Bone marrow (tissue), 2 donors: ENCODE measurements around the gene C15orf61.

ENCODE experiments used
- DNase-seq, 2 donors: peaks; one replicate each; lab custom pipeline; 2025; lab: John Stamatoyannopoulos, UW

The C15orf61 gene

GRCh38 chr15:67521029-67521782 lies at the start of gene C15orf61:
TSS of gene C15orf61 (plus strand) at chr15:67521131. CDS start at chr15:67521249, 118 bp downstream.
- DNase-seq: peak; percentile 34 to 81

DNA sequence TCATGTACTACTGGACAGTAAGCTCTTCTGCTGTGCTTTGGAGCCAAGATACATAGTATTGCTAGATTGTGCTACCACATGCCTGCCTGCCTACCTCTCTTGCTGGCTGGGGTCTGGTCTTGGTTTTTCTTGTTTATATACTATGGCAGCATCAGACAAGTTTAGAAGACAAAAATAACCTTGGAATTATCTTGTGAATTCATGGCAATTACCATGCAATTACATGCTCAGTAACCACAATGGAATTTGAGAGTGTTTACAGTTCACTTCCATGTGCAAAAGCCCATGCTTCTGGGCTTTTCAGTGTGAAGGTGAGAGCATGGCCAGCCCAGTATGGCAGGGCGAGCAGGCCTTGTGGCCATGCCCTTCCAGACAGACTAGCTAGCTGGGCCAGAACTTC lies 48.0 kb upstream of the C15orf61 start:
- no peak for DNase-seq

GRCh38 chr15:67474405-67475110 lies 46.4 kb upstream of the C15orf61 start:
- no peak for DNase-seq

- DNase-seq: no peak
Observed at GRCh38 chr15:67479781-67480505, 41.0 kb upstream of the C15orf61 start.

GRCh38 chr15:67480741-67481140 lies 40.2 kb upstream of the C15orf61 start:
- DNase-seq: no peak

DNA sequence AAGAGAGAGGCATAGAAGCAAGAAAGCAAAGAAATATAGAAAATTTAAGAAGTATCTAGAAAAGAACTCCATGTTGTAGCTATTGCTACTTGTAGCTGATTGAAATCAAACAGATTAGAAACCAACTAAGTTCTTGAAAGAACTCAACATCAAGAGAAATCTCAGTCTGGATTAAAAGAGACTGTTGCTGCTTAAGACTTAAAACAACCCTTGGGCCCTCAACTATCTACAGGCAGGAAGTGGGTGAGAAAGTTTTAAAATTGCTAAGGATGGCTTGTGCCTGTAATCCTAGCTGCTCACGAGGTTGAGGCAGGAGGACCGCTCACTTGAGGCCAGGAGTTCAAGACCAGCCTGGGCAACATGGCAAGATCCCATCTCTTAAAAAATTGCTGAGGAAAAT lies 39.3 kb upstream of the C15orf61 start:
- DNase-seq: no peak

- no peak for DNase-seq
Observed at GRCh38 chr15:67495585-67495984, 25.3 kb upstream of the C15orf61 start.

DNA sequence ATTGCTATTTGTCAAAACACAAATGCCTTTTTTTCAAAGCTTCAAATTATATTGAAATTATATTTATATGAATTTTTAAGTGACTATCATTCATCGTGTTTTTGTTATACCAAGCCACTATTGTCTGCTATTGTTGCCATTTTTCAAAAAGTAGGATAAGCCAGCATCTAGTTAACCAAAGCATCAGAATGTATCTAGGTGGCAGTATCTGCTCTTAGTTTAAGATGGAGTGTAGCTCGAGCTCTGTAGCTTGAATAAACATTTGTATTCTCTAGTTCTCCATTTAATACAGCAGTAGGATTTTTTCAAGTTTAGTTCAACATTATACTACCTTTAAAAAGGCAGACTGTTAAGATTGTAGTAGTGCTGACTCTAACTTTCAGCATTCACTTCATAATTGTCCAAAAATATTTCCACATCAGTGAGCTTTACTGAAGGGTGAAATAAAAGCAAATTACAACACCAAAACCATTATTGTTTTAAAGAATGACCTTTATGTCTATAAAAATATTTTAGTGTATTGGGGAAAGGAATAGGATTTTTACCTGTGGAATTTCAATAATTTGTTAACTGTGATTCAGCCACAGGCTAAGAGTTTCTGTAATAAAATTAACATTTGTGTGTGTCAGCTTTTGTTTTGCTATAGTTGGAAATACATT lies 19.6 kb upstream of the C15orf61 start:
- peak in 1 of 2 donors; percentile 32 for DNase-seq

GRCh38 chr15:67501836-67502461 lies 19.0 kb upstream of the C15orf61 start:
- no peak for DNase-seq

DNA sequence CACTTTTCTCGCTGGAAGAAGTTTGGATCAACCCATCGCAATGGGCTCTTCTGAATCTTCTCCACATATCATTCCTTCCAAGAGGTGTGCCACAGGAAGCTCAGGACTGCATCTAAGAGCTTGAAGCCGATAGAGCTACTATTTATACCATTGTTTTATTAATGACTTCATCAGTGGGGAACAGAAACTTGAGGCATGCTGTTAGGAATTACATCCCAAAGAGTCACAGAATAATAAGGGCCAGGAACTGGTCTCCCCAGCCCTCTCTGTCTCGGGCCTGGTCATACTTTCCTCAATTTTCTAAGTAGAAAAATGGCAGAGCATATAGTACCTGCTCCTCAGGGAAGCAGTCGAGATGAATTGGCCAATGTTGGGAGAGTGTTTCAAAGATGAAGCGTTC lies 16.9 kb upstream of the C15orf61 start:
- no peak for DNase-seq

DNA sequence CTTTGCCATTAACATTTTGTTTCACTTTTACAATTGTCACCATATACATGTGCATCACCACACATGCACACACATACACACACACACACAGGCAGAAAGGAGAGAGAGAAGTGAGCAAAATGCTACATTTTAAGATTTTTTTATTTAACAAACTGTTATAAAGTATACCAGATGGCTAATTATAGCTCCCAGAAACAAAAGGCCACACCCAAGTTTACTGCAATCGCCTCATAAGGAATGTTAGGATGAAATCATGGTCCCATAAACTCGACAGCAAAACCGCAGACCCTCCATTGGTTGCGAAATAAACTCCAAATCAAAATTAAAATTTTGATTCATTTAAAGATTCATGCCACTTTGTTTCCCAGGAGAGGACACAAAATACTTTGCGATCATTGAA lies 16.1 kb upstream of the C15orf61 start:
- DNase-seq: no peak

DNA sequence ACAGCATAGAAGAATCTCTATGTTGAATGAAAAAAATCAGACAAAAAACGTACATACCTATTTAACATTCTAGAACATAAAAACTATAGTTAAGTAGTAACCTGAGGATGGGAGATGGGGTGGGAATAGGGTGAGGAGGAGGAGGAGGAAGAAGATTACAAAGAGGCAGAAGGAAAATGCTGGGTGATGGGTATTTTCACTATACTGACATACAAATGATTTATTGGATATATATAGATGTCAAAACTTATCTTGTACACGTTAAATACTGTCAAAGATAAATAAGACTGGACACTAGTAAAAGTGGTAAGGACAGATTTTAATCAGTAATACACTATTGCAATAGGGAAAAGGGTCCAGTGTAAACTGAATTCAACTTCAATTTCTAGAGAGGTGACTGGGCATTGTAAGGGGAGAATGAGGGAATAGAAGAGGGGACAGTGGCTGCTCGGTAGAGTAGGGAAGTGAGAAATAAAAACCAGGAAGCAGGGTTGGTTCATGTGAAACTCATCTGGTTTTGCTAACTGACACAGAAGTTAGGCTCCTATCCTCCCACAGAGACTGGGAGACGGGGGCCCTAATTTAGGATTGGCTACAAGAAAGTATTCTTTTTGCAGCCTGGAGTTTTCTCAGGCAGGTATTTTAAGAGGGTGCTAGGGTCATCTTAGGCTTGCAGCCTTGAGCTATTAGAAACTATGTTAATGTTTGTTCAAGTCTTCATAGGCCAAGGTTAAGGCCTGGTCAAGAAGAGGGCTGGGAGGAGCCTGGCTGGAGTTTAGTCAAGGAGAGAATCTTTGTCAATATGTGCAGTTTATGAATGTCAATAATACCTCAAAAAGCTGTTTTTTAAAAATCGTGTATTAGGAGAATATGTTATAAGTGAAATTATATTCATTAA lies 15.0 kb upstream of the C15orf61 start:
- DNase-seq: no peak

- no peak for DNase-seq
Observed at GRCh38 chr15:67506775-67507747, 13.9 kb upstream of the C15orf61 start.

- DNase-seq: no peak
Observed at GRCh38 chr15:67508407-67508806, 12.5 kb upstream of the C15orf61 start.

DNA sequence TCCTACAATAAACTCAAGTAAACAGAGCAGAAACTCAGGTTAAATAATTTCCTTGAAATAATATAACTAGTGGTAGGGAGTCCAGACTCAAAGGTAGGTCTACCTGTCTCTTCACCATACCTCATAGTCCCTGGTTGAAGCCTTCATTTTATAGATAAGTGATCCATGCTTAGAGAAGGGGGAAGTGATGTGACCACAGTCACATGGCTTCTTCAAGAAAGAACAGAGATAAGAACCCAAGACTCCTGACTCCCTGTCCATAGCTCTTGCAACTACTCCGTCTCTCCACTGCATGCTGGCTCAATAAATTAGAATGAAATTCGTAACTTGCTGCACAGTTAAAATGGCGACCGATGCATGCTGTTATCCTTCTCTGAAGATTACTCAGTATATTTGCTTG lies 11.0 kb upstream of the C15orf61 start:
- no peak for DNase-seq

- no peak for DNase-seq
Observed at GRCh38 chr15:67510597-67511190, 10.2 kb upstream of the C15orf61 start.

GRCh38 chr15:67511606-67512005 lies 9.3 kb upstream of the C15orf61 start:
- no peak for DNase-seq

GRCh38 chr15:67512140-67512539 lies 8.8 kb upstream of the C15orf61 start:
- DNase-seq: no peak
